Karpas-422 (cell line): ENCODE data around the gene HSPG2. TPM values are rescaled to one million over a fixed set of nuclear protein-coding genes. Genes with fewer than 3 reads are reported as not detected.

Source experiments
- DNase-seq: peaks from one replicate; pipeline ENCODE4 v3.0.0-alpha.2; 2015
- H2AFZ ChIP-seq: fragments of 200-600 bp; sonication (generic); 2 replicates; pipeline ENCODE4 v1.6.1; 2014; ENCODE audit warnings: antibody characterized with exemption, low read length, mixed read lengths
- H3K27ac ChIP-seq: fragments of 200-600 bp; sonication (generic); 2 replicates; pipeline ENCODE4 v1.5.1; 2014; ENCODE audit warnings: mild to moderate bottlenecking, low read length, moderate library complexity
- H3K27me3 ChIP-seq: fragments of 200-600 bp; sonication (generic); 2 replicates; pipeline ENCODE4 v1.6.1; 2014; ENCODE audit warnings: low read length, mixed read lengths
- H3K36me3 ChIP-seq: fragments of 200-600 bp; sonication (generic); 2 replicates; pipeline ENCODE4 v1.6.1; 2014; ENCODE audit warnings: low read length, mixed read lengths; ENCODE audit not compliant: insufficient read depth
- H3K4me1 ChIP-seq: fragments of 200-600 bp; sonication (generic); 2 replicates; pipeline ENCODE4 v1.6.1; 2014; ENCODE audit warnings: mild to moderate bottlenecking, low read length, mixed read lengths
- H3K4me2 ChIP-seq: fragments of 200-600 bp; sonication (generic); 2 replicates; pipeline ENCODE4 v1.6.1; 2014; ENCODE audit warnings: low read length, low read depth, mild to moderate bottlenecking; ENCODE audit not compliant: poor library complexity, severe bottlenecking
- H3K4me3 ChIP-seq: fragments of 200-600 bp; sonication (generic); 2 replicates; pipeline ENCODE4 v1.5.1; 2014; ENCODE audit warnings: mild to moderate bottlenecking, antibody characterized with exemption, low read length, mixed read lengths
- H3K79me2 ChIP-seq: fragments of 200-600 bp; sonication (generic); 2 replicates; pipeline ENCODE4 v1.6.1; 2014; ENCODE audit warnings: mild to moderate bottlenecking, low read length, mixed read lengths
- H3K9ac ChIP-seq: fragments of 200-600 bp; sonication (generic); 2 replicates; pipeline ENCODE4 v1.6.0; 2014; ENCODE audit warnings: low read length
- H3K9me2 ChIP-seq: fragments of 200-600 bp; sonication (generic), shearing (Covaris generic); replicated peaks from 2 replicates; pipeline ENCODE4 v1.6.0; 2014; ENCODE audit warnings: mild to moderate bottlenecking, low read length, moderate library complexity; ENCODE audit not compliant: insufficient read depth
- H3K9me3 ChIP-seq: fragments of 300-700, 200-600 bp; sonication (generic); 2 replicates; pipeline ENCODE4 v1.6.1; 2014; ENCODE audit warnings: low read length, mixed read lengths
- H4K20me1 ChIP-seq: fragments of 200-600 bp; sonication (generic); 2 replicates; pipeline ENCODE4 v1.6.1; 2014; ENCODE audit warnings: mild to moderate bottlenecking, antibody characterized with exemption, low read length, low read depth; ENCODE audit not compliant: insufficient read depth
- total RNA-seq: library from RNA; depleted of rRNA; stranded (reverse); fragments of >200 nt; shearing (Covaris generic); gene quantifications from 2 replicates; pipeline ENCODE4 v1.2.3, GENCODE V29; 2014; ENCODE audit warnings: low replicate concordance; rRNA removed

The HSPG2 gene
- total RNA-seq, 1 experiment from 2014 or later, result not detected

DNA sequence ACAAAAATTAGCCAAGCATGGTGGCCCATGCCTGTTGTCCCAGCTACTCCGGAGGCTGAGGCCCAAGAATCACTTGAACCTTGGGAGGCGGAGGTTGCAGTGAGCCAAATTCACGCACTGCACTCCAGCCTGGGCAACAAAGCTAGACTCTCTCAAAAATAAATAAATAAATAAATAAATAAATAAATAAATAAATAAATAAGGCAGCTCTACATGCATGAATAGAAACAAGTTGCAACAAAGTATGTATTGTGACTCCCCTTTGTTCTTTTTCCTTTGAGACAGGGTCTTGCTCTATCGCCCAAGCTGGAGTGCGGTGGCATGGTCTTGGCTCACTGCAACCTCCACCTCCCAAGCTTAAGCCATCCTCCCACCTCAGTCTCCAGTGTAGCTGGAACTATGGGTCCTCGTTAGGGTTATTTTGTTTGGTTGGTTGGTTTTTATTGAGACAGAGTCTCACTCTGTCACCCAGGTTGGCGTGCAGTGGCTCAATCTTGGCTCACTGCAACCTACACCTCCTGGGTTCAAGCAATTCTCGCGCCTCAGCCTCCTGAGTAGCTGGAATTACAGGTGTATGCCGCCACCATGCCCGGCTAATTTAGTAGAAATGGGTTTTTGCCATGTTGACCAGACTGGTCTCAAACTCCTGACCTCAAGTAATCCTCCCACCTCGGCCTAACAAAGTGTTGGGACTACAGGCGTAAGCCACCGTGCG lies 162.1 kb downstream of the HSPG2 start:
- Histone ChIP-seq H3K79me2 (peaks cover 96% of the 10 kb centered on the region), H3K36me3 (no peaks in the 10 kb centered on the region), H3K27me3 (no peaks in the 10 kb centered on the region), H3K4me2 (no peak overlapping the region), H2AFZ (no peak overlapping the region), H3K27ac (no peak overlapping the region), H3K9me2 (no peaks in the 10 kb centered on the region), H3K9me3 (no peaks in the 10 kb centered on the region), H3K9ac (no peak overlapping the region), H4K20me1 (0 out of 2 replicates have a peak, but pooled peaks cover 7% of the 10 kb centered on the region), H3K4me1 (peaks cover 5% of the 10 kb centered on the region), H3K4me3 (no peak overlapping the region)
- no peak for DNase-seq

DNA sequence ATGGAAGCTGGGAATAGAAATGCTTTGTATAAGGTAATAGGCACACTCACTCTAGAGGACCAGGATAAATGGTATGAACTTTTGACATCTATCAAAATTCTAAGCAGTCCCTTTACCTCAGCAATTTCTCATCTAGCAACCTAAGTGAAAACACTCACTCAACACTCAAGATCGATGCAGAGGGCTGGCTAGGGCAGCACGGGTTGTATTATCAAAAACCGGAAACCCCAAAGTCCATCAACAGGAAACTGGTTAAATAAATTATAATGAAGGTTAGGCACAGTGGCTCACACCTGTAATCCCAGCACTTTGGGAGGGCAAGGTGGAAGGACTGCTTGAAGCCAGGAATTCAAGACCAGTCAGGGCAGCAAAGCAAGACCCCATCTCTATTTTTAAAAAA lies 163.5 kb downstream of the HSPG2 start:
- Histone ChIP-seq H4K20me1 (0 out of 2 replicates have a peak, but pooled peaks cover 4% of the 10 kb centered on the region), H3K9me2 (no peaks in the 10 kb centered on the region), H3K36me3 (no peaks in the 10 kb centered on the region), H3K4me3 (no peak overlapping the region), H3K27ac (no peak overlapping the region), H3K9me3 (no peaks in the 10 kb centered on the region), H3K4me1 (0 out of 2 replicates have a peak, but pooled peaks cover 5% of the 10 kb centered on the region), H3K79me2 (peaks cover 96% of the 10 kb centered on the region), H3K27me3 (no peaks in the 10 kb centered on the region), H3K4me2 (no peak overlapping the region), H2AFZ (no peak overlapping the region), H3K9ac (no peak overlapping the region)
- no peak for DNase-seq

Other genes starting within 250 kb of the HSPG2 start
- 26.3 and 35.1 TPM in 2 replicates for gene USP48, start 154.2 kb downstream of the HSPG2 start, total RNA-seq
- gene LDLRAD2, start 125.0 kb downstream of the HSPG2 start, total RNA-seq, result not detected in 2 replicates
- not detected in 2 replicates for gene CELA3B, start 39.7 kb upstream of the HSPG2 start, total RNA-seq
- not detected in 2 replicates for gene CELA3A, start 64.3 kb upstream of the HSPG2 start, total RNA-seq
- 120 and 223 TPM in 2 replicates for gene CDC42, start 115.4 kb upstream of the HSPG2 start, total RNA-seq
- gene WNT4, start 205.8 kb upstream of the HSPG2 start, total RNA-seq, result not detected in 2 replicates